Mesothelial cell of epicardium (in vitro differentiated cells): Measurements from ENCODE around the gene SRC. TPM values are rescaled to one million over a fixed set of nuclear protein-coding genes. Genes with fewer than 3 reads are reported as not detected.

Experiments
- DNase-seq, 2 experiments: peaks; one replicate each; pipeline ENCODE4 v3.0.0; 2021; ENCODE audit warnings: low spot score in 2 of 2; ENCODE audit not compliant: unreplicated experiment in 2 of 2
- H3K27ac Mint-ChIP-seq: 2 replicates; pipeline ENCODE4 v1.8.0; 2021; ENCODE audit warnings: mixed read lengths
- H3K27me3 Mint-ChIP-seq: 2 replicates; pipeline ENCODE4 v1.8.0; 2021; ENCODE audit warnings: low read depth, mixed read lengths
- H3K36me3 Mint-ChIP-seq: 2 replicates; pipeline ENCODE4 v1.8.0; 2021; ENCODE audit warnings: mixed read lengths
- H3K4me1 Mint-ChIP-seq: 2 replicates; pipeline ENCODE4 v1.8.0; 2021; ENCODE audit warnings: mixed read lengths
- H3K4me3 Mint-ChIP-seq: 2 replicates; pipeline ENCODE4 v1.8.0; 2021; ENCODE audit warnings: mild to moderate bottlenecking, moderate library complexity, mixed read lengths
- H3K9me3 Mint-ChIP-seq: 2 replicates; pipeline ENCODE4 v1.8.0; 2021; ENCODE audit warnings: mixed read lengths
- total RNA-seq: library from RNA; stranded (reverse); gene quantifications from 3 replicates; pipeline ENCODE4 v1.2.1, GENCODE V29; 2021
- TF ChIP-seq, protein P1 (sequence below): fragments of 200-600 bp; sonication (generic); IDR thresholded peaks from one replicate; pipeline ENCODE4 v1.5.0; 2021; ENCODE audit warnings: antibody characterized with exemption; ENCODE audit not compliant: unreplicated experiment

Gene SRC
- total RNA-seq, 1 donor from 2014 or later = 85.2 TPM

DNA sequence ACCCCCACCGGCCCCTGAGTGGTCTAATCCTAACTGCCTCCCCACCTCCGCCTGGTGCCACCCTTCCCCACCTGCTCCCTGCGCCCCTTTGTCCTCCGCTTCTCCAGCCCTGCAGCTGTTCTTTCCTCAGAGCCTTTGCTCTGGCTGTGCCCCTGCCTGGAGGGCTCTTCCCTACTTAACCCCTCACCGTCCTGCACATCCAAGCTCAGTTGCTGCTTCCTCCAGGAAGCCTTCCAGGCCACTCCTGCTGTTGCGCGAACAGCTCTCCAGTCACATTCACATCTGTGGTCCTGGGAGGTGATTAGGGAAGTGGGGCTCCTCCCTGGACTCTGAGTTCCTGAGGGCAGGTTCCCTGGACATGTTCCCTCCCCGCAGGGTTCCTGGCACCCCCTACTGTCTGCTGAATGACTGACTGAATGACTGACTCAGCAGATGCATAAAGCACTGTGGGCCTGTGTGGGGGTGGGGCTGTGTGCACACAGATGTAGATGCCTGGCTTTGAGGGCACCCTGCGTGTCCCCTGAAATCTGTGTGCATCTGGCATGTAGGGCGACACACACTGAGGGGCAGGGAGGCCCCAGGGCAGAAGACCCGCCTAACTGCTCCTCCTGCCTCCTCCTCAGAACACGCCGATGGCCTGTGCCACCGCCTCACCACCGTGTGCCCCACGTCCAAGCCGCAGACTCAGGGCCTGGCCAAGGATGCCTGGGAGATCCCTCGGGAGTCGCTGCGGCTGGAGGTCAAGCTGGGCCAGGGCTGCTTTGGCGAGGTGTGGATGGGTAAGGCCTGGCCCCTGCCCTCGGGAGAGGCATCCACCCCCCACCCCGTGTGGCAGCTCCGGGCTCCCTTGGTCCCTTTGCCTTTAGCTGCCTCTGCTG is 51.4 kb downstream of the SRC start:
- Mint-ChIP-seq H3K36me3 (peaks cover 8% of the 10 kb centered on the region), H3K9me3 (no peaks in the 10 kb centered on the region), H3K4me1 (peaks cover 21% of the 10 kb centered on the region), H3K4me3 (no peak overlapping the region), H3K27ac (peak overlapping the region; percentile 69), H3K27me3 (no peaks in the 10 kb centered on the region)
- no peak for DNase-seq
- TF ChIP-seq, protein P1, sequence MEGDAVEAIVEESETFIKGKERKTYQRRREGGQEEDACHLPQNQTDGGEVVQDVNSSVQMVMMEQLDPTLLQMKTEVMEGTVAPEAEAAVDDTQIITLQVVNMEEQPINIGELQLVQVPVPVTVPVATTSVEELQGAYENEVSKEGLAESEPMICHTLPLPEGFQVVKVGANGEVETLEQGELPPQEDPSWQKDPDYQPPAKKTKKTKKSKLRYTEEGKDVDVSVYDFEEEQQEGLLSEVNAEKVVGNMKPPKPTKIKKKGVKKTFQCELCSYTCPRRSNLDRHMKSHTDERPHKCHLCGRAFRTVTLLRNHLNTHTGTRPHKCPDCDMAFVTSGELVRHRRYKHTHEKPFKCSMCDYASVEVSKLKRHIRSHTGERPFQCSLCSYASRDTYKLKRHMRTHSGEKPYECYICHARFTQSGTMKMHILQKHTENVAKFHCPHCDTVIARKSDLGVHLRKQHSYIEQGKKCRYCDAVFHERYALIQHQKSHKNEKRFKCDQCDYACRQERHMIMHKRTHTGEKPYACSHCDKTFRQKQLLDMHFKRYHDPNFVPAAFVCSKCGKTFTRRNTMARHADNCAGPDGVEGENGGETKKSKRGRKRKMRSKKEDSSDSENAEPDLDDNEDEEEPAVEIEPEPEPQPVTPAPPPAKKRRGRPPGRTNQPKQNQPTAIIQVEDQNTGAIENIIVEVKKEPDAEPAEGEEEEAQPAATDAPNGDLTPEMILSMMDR = no peak

- Mint-ChIP-seq H3K4me1 (peaks cover 21% of the 10 kb centered on the region), H3K27ac (no peak overlapping the region), H3K27me3 (no peaks in the 10 kb centered on the region), H3K36me3 (peaks cover 13% of the 10 kb centered on the region), H3K9me3 (no peaks in the 10 kb centered on the region), H3K4me3 (no peak overlapping the region)
- no peak for DNase-seq
- TF ChIP-seq, protein P1 = no peak
These were observed 52.2 kb downstream of the SRC start for GRCh38 chr20:37397954-37398749.

GRCh38 chr20:37398750-37399621 is 53.0 kb downstream of the SRC start:
- peaks cover 13% of the 10 kb centered on the region for H3K36me3 Mint-ChIP-seq
- H3K4me1 Mint-ChIP-seq = peaks cover 19% of the 10 kb centered on the region
- H3K27ac Mint-ChIP-seq = no peak overlapping the region
- no peak overlapping the region for H3K4me3 Mint-ChIP-seq
- DNase-seq = no peak
- H3K9me3 Mint-ChIP-seq = no peaks in the 10 kb centered on the region
- TF ChIP-seq, protein P1 = no peak
- H3K27me3 Mint-ChIP-seq = no peaks in the 10 kb centered on the region

DNA sequence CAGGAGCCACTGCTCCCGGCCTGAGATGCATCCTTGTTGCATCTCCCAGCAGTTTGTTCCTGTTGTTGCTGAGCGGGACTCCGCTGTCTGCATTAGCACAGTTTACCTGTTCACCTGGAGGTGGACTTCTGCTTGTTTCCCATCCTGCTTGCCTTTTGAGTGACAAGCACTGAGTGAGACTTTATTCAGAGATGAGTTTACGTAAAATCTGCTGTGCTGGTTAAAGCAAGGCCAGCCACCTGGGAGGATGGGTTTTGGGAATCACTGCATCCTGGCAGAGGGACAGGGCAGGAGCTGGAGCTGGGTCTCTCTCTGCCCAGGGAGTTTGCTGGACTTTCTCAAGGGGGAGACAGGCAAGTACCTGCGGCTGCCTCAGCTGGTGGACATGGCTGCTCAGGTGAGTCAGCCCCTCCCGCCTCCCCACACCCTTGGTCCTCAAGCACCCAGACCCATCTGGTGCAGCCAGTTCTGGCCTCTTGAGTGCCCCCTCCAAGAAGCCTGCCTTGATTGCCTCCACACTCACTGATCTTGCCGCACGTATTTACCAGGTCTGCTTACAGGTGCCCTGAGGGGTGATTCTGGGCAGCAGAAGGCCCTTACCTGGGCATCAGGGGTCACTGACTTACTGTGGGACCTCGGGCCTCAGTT is 55.5 kb downstream of the SRC start:
- H3K9me3 Mint-ChIP-seq = no peaks in the 10 kb centered on the region
- no peaks in the 10 kb centered on the region for H3K27me3 Mint-ChIP-seq
- peaks cover 16% of the 10 kb centered on the region for H3K4me1 Mint-ChIP-seq
- DNase-seq = no peak
- TF ChIP-seq, protein P1 = no peak
- H3K4me3 Mint-ChIP-seq = no peak overlapping the region
- H3K36me3 Mint-ChIP-seq = peaks cover 10% of the 10 kb centered on the region
- H3K27ac Mint-ChIP-seq = no peak overlapping the region
